Peyer's patch (tissue), 4 donors: Measurements from ENCODE around the gene TMEM43. TPM values are rescaled to one million over a fixed set of nuclear protein-coding genes. Genes with fewer than 3 reads are reported as not detected.

Experiments used
- DNase-seq, 3 donors: peaks; one replicate each; pipeline ENCODE4 v3.0.0-alpha.2; 2017 to 2019
- H3K27ac ChIP-seq, 4 donors: fragments of 200-600 bp; sonication (generic); one replicate each; pipeline ENCODE4 v1.5.1; 2016 to 2019
- H3K27me3 ChIP-seq, 2 donors: fragments of 200-600 bp; sonication (generic); one replicate each; pipeline ENCODE4 v1.5.1; 2019
- H3K36me3 ChIP-seq, 3 donors: fragments of 200-600 bp; sonication (generic); one replicate each; pipeline ENCODE4 v1.5.1; 2016 to 2019
- H3K4me1 ChIP-seq, 4 donors: fragments of 200-600 bp; sonication (generic); one replicate each; pipeline ENCODE4 v1.5.1; 2016 to 2019
- H3K4me3 ChIP-seq, 4 donors: fragments of 200-600 bp; sonication (generic); 1 replicate in 3 of 4; 2 replicates in 1 of 4; pipeline ENCODE4 v1.5.1; 2016 to 2019; ENCODE audit warnings: mild to moderate bottlenecking in 1 of 4
- H3K9me3 ChIP-seq, 4 donors: fragments of 200-600 bp; sonication (generic); one replicate each; pipeline ENCODE4 v1.5.1; 2016 to 2019; ENCODE audit warnings: mild to moderate bottlenecking in 1 of 4
- POLR2A ChIP-seq, 2 donors: fragments of 450-650 bp; IDR thresholded peaks; one replicate each; pipeline ENCODE4 v1.5.1; 2017; ENCODE audit warnings: antibody characterized with exemption in 2 of 2, mild to moderate bottlenecking in 2 of 2, moderate library complexity in 2 of 2
- total RNA-seq, 4 donors: library from RNA; depleted of rRNA; stranded (reverse); fragments of >200 nt; gene quantifications; one replicate each; pipeline ENCODE4 v1.1.0, GENCODE V29; 2016
- TF ChIP-seq, protein P1 (sequence below), 6 experiments: fragments of 450-650 bp in 4 of 6; fragments of 200-600 bp in 2 of 6; sonication (generic) in 1 of 6; IDR thresholded peaks; one replicate each; pipeline ENCODE4 v1.5.1; 2017 to 2019; ENCODE audit warnings: antibody characterized with exemption in 6 of 6, mild to moderate bottlenecking in 3 of 6, moderate library complexity in 1 of 6

Gene TMEM43
- total RNA-seq, 4 donors from 2014 or later, result 26.6 to 56.5 (median 40.3) TPM

DNA sequence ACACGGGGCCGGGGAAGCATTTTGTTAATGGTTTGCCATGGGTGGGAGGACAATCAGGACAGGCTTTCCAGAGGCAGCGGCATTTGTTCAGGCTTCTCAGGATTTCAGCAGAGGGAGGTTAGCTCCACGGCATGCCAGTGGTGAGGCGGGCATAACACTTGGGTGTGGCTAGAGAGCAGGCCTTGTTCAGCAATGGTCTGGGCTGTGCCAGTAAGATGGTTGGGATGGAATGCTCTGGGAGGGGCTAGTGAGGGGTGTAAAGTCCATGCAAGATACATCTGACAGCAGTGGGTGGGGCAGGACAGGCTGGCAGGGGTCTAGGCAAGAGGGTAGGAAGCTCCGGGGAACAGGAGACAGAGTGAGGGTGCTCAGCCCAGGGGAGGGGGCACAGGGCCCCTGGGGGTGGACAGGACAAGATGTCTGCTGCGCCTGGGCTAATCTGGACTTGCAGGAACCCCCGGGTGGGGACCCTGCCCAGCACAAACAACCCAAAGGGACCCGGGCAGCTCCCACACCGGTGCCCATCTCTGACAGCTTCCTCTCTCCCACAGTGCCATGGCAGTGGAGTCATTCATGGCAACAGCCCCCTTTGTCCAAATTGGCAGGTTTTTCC, 8.4 kb downstream of the TMEM43 start:
- TF ChIP-seq, protein P1, sequence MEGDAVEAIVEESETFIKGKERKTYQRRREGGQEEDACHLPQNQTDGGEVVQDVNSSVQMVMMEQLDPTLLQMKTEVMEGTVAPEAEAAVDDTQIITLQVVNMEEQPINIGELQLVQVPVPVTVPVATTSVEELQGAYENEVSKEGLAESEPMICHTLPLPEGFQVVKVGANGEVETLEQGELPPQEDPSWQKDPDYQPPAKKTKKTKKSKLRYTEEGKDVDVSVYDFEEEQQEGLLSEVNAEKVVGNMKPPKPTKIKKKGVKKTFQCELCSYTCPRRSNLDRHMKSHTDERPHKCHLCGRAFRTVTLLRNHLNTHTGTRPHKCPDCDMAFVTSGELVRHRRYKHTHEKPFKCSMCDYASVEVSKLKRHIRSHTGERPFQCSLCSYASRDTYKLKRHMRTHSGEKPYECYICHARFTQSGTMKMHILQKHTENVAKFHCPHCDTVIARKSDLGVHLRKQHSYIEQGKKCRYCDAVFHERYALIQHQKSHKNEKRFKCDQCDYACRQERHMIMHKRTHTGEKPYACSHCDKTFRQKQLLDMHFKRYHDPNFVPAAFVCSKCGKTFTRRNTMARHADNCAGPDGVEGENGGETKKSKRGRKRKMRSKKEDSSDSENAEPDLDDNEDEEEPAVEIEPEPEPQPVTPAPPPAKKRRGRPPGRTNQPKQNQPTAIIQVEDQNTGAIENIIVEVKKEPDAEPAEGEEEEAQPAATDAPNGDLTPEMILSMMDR (IDR thresholded peaks at IDR 0.05), result no peak
- TF ChIP-seq POLR2A (IDR thresholded peaks at IDR 0.05), result peak in 1 of 2 donors; percentile 47
- Histone ChIP-seq H3K27ac (peak overlapping the region in 3 of 4 donors; percentile 46 to 66 (median 53)), H3K4me3 (peak overlapping the region in 1 of 4 donors; percentile 16), H3K36me3 (peaks cover 0 to 99% (median 0%) of the 10 kb centered on the region in 3 donors), H3K9me3 (no peaks in the 10 kb centered on the region), H3K27me3 (no peaks in the 10 kb centered on the region), H3K4me1 (peaks cover 0 to 24% (median 0%) of the 10 kb centered on the region in 4 donors)
- peak in 2 of 3 donors; percentile 78 to 85 for DNase-seq

DNA sequence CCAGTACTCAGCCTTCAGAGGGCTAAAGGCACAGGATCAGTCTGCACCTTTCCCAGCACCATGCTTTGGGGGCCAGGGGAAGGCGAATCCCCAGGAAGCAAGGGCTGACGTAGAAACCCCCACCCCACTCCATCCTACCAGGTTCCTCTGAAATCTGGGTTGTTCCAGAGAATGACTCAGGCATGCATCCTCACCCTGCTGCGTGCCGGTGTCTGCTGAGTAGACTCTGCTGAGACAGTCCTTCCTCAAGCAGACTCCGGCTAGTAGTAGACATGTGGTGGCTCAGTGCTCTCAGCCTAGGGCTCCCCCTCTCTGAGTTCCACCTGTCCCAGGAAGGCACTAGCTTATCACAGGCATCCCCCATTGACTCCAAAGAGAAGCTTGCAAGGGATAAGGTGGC, 9.0 kb downstream of the TMEM43 start:
- H3K27me3 ChIP-seq, result no peaks in the 10 kb centered on the region
- peaks cover 0 to 24% (median 0%) of the 10 kb centered on the region in 4 donors for H3K4me1 ChIP-seq
- TF ChIP-seq, protein P1 (IDR thresholded peaks at IDR 0.05), result no peak
- TF ChIP-seq POLR2A (IDR thresholded peaks at IDR 0.05), result no peak
- peaks cover 0 to 99% (median 0%) of the 10 kb centered on the region in 3 donors for H3K36me3 ChIP-seq
- H3K9me3 ChIP-seq, result no peaks in the 10 kb centered on the region
- no peak overlapping the region for H3K4me3 ChIP-seq
- H3K27ac ChIP-seq, result peak overlapping the region in 2 of 4 donors; percentile 53 to 66
- no peak for DNase-seq

DNA sequence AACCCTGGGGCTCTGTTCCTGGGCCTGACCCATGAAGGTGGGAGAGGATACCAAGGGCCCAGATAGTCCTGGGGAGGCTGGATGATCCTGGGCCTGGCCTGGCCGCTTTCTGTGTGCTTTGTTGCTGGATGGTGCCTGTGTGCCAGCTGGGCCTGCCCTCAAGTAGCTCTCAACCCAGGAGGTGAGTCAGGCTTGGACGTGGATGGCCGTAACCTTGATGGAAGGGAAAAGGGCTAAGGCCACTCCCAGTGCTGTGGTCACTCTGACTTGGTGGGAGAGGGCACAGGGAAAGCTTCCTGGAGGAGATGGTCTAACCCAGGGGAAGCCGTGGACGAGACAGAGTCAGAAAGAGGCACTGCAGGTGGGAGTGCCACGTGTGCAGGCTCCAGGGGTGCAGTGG, 9.4 kb downstream of the TMEM43 start:
- TF ChIP-seq, protein P1 (IDR thresholded peaks at IDR 0.05), result no peak
- no peak for TF ChIP-seq POLR2A (IDR thresholded peaks at IDR 0.05)
- no peaks in the 10 kb centered on the region for H3K27me3 ChIP-seq
- peaks cover 0 to 99% (median 0%) of the 10 kb centered on the region in 3 donors for H3K36me3 ChIP-seq

DNA sequence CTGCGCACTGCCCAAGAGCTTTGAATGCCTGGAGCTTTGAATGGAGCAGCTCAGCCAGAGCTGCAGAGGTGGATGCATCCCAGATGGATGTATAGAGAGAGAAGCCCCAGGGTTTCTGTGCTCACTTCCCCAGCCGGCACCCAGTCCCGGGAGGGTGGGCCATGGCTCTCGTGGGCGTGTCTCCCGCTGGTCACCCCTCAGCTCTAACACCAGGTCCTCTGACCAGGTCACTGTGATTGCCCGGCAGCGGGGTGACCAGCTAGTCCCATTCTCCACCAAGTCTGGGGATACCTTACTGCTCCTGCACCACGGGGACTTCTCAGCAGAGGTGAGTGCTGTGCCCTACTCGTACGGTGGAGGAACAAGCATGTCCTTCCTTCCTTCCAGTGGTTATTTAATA, 10.7 kb downstream of the TMEM43 start:
- Histone ChIP-seq H3K27ac (no peak overlapping the region), H3K4me3 (no peak overlapping the region), H3K27me3 (no peaks in the 10 kb centered on the region), H3K4me1 (peaks cover 0 to 24% (median 0%) of the 10 kb centered on the region in 4 donors), H3K36me3 (peaks cover 0 to 99% (median 0%) of the 10 kb centered on the region in 3 donors), H3K9me3 (no peaks in the 10 kb centered on the region)
- no peak for DNase-seq
- TF ChIP-seq POLR2A (IDR thresholded peaks at IDR 0.05), result no peak
- TF ChIP-seq, protein P1 (IDR thresholded peaks at IDR 0.05), result no peak

More for the DNA sequence above, 9.4 kb downstream of the TMEM43 start:
- Histone ChIP-seq H3K4me3 (no peak overlapping the region), H3K4me1 (peaks cover 0 to 24% (median 0%) of the 10 kb centered on the region in 4 donors), H3K9me3 (no peaks in the 10 kb centered on the region), H3K27ac (peak overlapping the region in 1 of 4 donors; percentile 53)
- DNase-seq, result no peak

DNA sequence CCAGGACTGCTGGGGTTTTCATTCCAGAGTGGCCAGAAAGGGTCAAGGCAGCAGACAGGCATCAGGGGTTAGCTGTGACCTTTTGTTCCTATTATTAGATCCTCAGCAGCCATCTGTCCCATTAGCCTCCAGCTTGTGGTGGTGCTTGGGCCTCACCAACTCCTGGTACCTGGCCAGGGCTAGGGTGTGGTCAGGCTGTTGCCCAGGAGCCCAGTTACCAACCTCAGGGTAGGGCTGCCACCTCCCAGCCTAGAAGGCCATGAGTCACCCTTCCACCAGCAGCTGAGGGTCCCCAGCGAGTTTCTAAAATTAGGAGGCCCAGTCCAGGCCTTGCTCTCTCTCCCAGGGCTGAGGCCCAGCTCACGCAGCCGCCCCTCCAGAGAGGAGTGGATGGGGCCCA, 12.2 kb downstream of the TMEM43 start:
- H3K9me3 ChIP-seq, result no peaks in the 10 kb centered on the region
- DNase-seq, result no peak
- H3K4me3 ChIP-seq, result no peak overlapping the region
- H3K27me3 ChIP-seq, result no peaks in the 10 kb centered on the region
- TF ChIP-seq, protein P1 (IDR thresholded peaks at IDR 0.05), result no peak
- TF ChIP-seq POLR2A (IDR thresholded peaks at IDR 0.05), result no peak
- peaks cover 0 to 98% (median 0%) of the 10 kb centered on the region in 3 donors for H3K36me3 ChIP-seq
- no peak overlapping the region for H3K27ac ChIP-seq
- peaks cover 0 to 24% (median 0%) of the 10 kb centered on the region in 4 donors for H3K4me1 ChIP-seq
